H1 (cell line): ENCODE measurements around the gene PYGB. TPM values are rescaled to one million over a fixed set of nuclear protein-coding genes. Genes with fewer than 3 reads are reported as not detected.

Experiments
- CTCF ChIA-PET: fragments of 300-600 bp; sonication (Branson Sonifier 250); formaldehyde crosslinking; loops from one replicate; lab custom pipeline; 2021; ENCODE audit not compliant: partially characterized antibody; lab: Charles Lee
- POLR2A ChIA-PET: fragments of 300-600 bp; sonication (Branson Sonifier 250); formaldehyde crosslinking; loops from one replicate; lab custom pipeline; 2021; ENCODE audit warnings: inconsistent platforms; ENCODE audit not compliant: partially characterized antibody; lab: Charles Lee
- DNase-seq, 2 experiments: peaks; one replicate each; pipeline versions ENCODE4 v3.0.0 to v3.0.0-alpha.2; 2010 to 2022; ENCODE audit warnings: low spot score in 2 of 2, low read depth in 1 of 2, mixed read lengths in 1 of 2
- FAIRE-seq: peaks from 2 replicates; lab custom pipeline; 2011; peaks lifted over from hg19 to GRCh38; lab: Jason Lieb, UNC
- H2AFZ ChIP-seq: 2 replicates; pipeline ENCODE4 v1.8.1; 2012; ENCODE audit warnings: low read length, inconsistent platforms
- H2AK5ac ChIP-seq: 2 replicates; pipeline ENCODE4 v1.6.1; 2013; ENCODE audit warnings: low read depth, low read length
- H2BK120ac ChIP-seq: replicated peaks from 2 replicates; pipeline ENCODE3; 2013; ENCODE audit warnings: low read depth, low read length, inconsistent platforms
- H2BK12ac ChIP-seq: 2 replicates; pipeline ENCODE4 v1.6.1; 2013; ENCODE audit warnings: low read depth, low read length
- H2BK15ac ChIP-seq: 2 replicates; pipeline ENCODE4 v1.6.1; 2013; ENCODE audit warnings: low read length
- H2BK20ac ChIP-seq: 2 replicates; pipeline ENCODE4 v1.6.1; 2013; ENCODE audit warnings: low read length
- H2BK5ac ChIP-seq: 2 replicates; pipeline ENCODE4 v1.6.1; 2013; ENCODE audit warnings: low read depth, low read length
- H3K14ac ChIP-seq: 2 replicates; pipeline ENCODE4 v1.6.1; 2013; ENCODE audit warnings: inconsistent platforms; ENCODE audit not compliant: insufficient read length
- H3K18ac ChIP-seq: 2 replicates; pipeline ENCODE4 v1.6.1; 2013; ENCODE audit warnings: low read length; ENCODE audit errors: extremely low read depth
- H3K23ac ChIP-seq: 2 replicates; pipeline ENCODE4 v1.6.1; 2013; ENCODE audit warnings: inconsistent platforms; ENCODE audit not compliant: insufficient read length
- H3K23me2 ChIP-seq: 2 replicates; pipeline ENCODE4 v1.6.1; 2013; ENCODE audit warnings: low read depth, low read length
- H3K27ac ChIP-seq: 2 replicates; pipeline ENCODE4 v1.6.1; 2011; ENCODE audit warnings: low read depth, low read length, inconsistent platforms
- H3K27me3 ChIP-seq, 4 experiments: replicated peaks in 1 of 4; 1 replicate in 1 of 4; 2 replicates in 3 of 4; pipeline versions ENCODE4 v1.6.1 to v1.8.1; 2011 to 2013; ENCODE audit warnings: low read length in 3 of 4, mild to moderate bottlenecking in 3 of 4, inconsistent platforms in 2 of 4, mixed read lengths in 2 of 4, moderate library complexity in 1 of 4; ENCODE audit not compliant: control insufficient read depth in 3 of 4, insufficient read depth in 3 of 4; ENCODE audit errors: extremely low read depth in 1 of 4
- H3K36me3 ChIP-seq, 4 experiments: 2 replicates each; pipeline versions ENCODE4 v1.6.1 to v1.8.1; 2011 to 2013; ENCODE audit warnings: mild to moderate bottlenecking in 4 of 4, low read length in 3 of 4, moderate library complexity in 2 of 4, control low read depth in 1 of 4, inconsistent platforms in 1 of 4; ENCODE audit not compliant: insufficient read depth in 4 of 4, control insufficient read depth in 2 of 4
- H3K4ac ChIP-seq: replicated peaks from 2 replicates; pipeline ENCODE3; 2013; ENCODE audit warnings: low read length, low read depth, mixed read lengths, inconsistent platforms; ENCODE audit not compliant: insufficient read length
- H3K4me1 ChIP-seq, 4 experiments: replicated peaks in 1 of 4; 1 replicate in 1 of 4; 2 replicates in 3 of 4; pipeline versions ENCODE4 v1.6.1 to v1.8.1; 2011 to 2013; ENCODE audit warnings: low read length in 3 of 4, inconsistent platforms in 2 of 4, mixed read lengths in 1 of 4; ENCODE audit not compliant: insufficient read depth in 4 of 4, control insufficient read depth in 3 of 4
- H3K4me2 ChIP-seq, 2 experiments: 2 replicates each; pipeline versions ENCODE4 v1.6.1 to v1.8.1; 2011 to 2013; ENCODE audit warnings: low read depth in 2 of 2, low read length in 2 of 2, control low read depth in 1 of 2, inconsistent platforms in 1 of 2, mild to moderate bottlenecking in 1 of 2; ENCODE audit not compliant: insufficient read depth in 1 of 2
- H3K4me3 ChIP-seq, 4 experiments: fragments of 200-600, 300-600 bp in 1 of 4; sonication (generic), shearing (Covaris generic), sonication (Bioruptor Twin) in 1 of 4; 2 replicates each; pipeline versions ENCODE4 v1.5.1 to v1.8.1; 2011 to 2016; ENCODE audit warnings: low read length in 4 of 4, low read depth in 3 of 4, control low read depth in 2 of 4, inconsistent platforms in 2 of 4, mild to moderate bottlenecking in 2 of 4, mixed read lengths in 1 of 4, moderate library complexity in 1 of 4; ENCODE audit not compliant: insufficient read depth in 2 of 4; ENCODE audit errors: extremely low read depth in 1 of 4
- H3K56ac ChIP-seq: replicated peaks from 2 replicates; pipeline ENCODE3; 2013; ENCODE audit warnings: low read depth, mild to moderate bottlenecking, mixed read lengths, low read length, inconsistent platforms; ENCODE audit not compliant: insufficient read length
- H3K79me1 ChIP-seq: 2 replicates; pipeline ENCODE4 v1.6.1; 2013; ENCODE audit warnings: low read depth, low read length, control low read depth
- H3K79me2 ChIP-seq, 2 experiments: 2 replicates each; pipeline versions ENCODE4 v1.6.1 to v1.8.1; 2012 to 2013; ENCODE audit warnings: low read length in 2 of 2, mild to moderate bottlenecking in 2 of 2, inconsistent platforms in 1 of 2; ENCODE audit not compliant: insufficient read depth in 2 of 2, control insufficient read depth in 1 of 2
- H3K9ac ChIP-seq, 4 experiments: replicated peaks in 1 of 4; 1 replicate in 1 of 4; 2 replicates in 3 of 4; pipeline versions ENCODE4 v1.6.1 to v1.8.1; 2011 to 2013; ENCODE audit warnings: low read depth in 3 of 4, low read length in 3 of 4, control low read depth in 2 of 4, mild to moderate bottlenecking in 2 of 4, moderate library complexity in 2 of 4, inconsistent platforms in 1 of 4; ENCODE audit errors: extremely low read depth in 1 of 4
- H3K9me3 ChIP-seq, 2 experiments: 2 replicates each; pipeline versions ENCODE4 v1.6.1 to v1.8.1; 2012 to 2013; ENCODE audit warnings: mild to moderate bottlenecking in 2 of 2, moderate library complexity in 2 of 2, control low read depth in 1 of 2, inconsistent platforms in 1 of 2, low read depth in 1 of 2, low read length in 1 of 2, mixed read lengths in 1 of 2; ENCODE audit not compliant: insufficient read depth in 2 of 2
- H4K20me1 ChIP-seq, 2 experiments: replicated peaks in 1 of 2; 2 replicates each; pipeline versions ENCODE3 to v1.8.1; 2011 to 2013; ENCODE audit warnings: inconsistent platforms in 2 of 2, low read length in 2 of 2, mild to moderate bottlenecking in 1 of 2; ENCODE audit not compliant: insufficient read depth in 2 of 2, control insufficient read depth in 1 of 2
- H4K5ac ChIP-seq: 2 replicates; pipeline ENCODE4 v1.6.1; 2013; ENCODE audit warnings: low read length, low read depth, mixed read lengths, inconsistent platforms; ENCODE audit not compliant: insufficient read length
- H4K8ac ChIP-seq: 2 replicates; pipeline ENCODE4 v1.8.0; 2013; ENCODE audit warnings: mild to moderate bottlenecking, moderate library complexity, low read length, inconsistent platforms; ENCODE audit not compliant: insufficient read depth; ENCODE audit errors: extremely low read depth
- H4K91ac ChIP-seq: replicated peaks from 2 replicates; pipeline ENCODE3; 2013; ENCODE audit warnings: low read length, mixed read lengths, inconsistent platforms; ENCODE audit not compliant: insufficient read length
- CHD1 ChIP-seq: IDR thresholded peaks from 2 replicates; pipeline ENCODE4 v1.6.1; 2012; ENCODE audit warnings: low read depth, low read length, improper control_type of control experiment
- FOSL1 ChIP-seq: IDR thresholded peaks from 2 replicates; pipeline ENCODE4 v1.6.1; 2011; ENCODE audit warnings: mild to moderate bottlenecking, low read depth, low read length, moderate library complexity; ENCODE audit not compliant: insufficient read depth
- KDM1A ChIP-seq: fragments of 200-600, 300-600 bp; sonication (generic); IDR thresholded peaks from 2 replicates; pipeline ENCODE4 v1.7.1; 2016; ENCODE audit warnings: mild to moderate bottlenecking, low read length, borderline replicate concordance
- MAFK ChIP-seq: IDR thresholded peaks from 2 replicates; pipeline ENCODE4 v1.6.1; 2012; ENCODE audit warnings: low read depth, mild to moderate bottlenecking, improper control_type of control experiment, low read length
- POU5F1 ChIP-seq: IDR thresholded peaks from 2 replicates; pipeline ENCODE4 v1.6.1; 2011; ENCODE audit warnings: low read depth, mild to moderate bottlenecking, low read length, moderate library complexity
- RAD21 ChIP-seq, 2 experiments: IDR thresholded peaks in 1 of 2; conservative IDR thresholded peaks in 1 of 2; 2 replicates each; pipeline ENCODE4 v1.6.1; 2011; ENCODE audit warnings: low read depth in 2 of 2, low read length in 2 of 2, improper control_type of control experiment in 1 of 2, inconsistent platforms in 1 of 2, mild to moderate bottlenecking in 1 of 2, moderate library complexity in 1 of 2
- SAP30 ChIP-seq: fragments of 300-600 bp; sonication (generic); IDR thresholded peaks from 2 replicates; pipeline ENCODE4 v1.7.1; 2012; ENCODE audit warnings: low read length, moderate library complexity, mild to moderate bottlenecking, inconsistent platforms; ENCODE audit not compliant: insufficient read depth, insufficient replicate concordance
- SP2 ChIP-seq: IDR thresholded peaks from 2 replicates; pipeline ENCODE4 v1.6.1; 2012; ENCODE audit warnings: mild to moderate bottlenecking, low read length, inconsistent platforms
- ZNF274 ChIP-seq: IDR thresholded peaks from 2 replicates; pipeline ENCODE4 v1.7.0; 2012; ENCODE audit warnings: low read length, borderline replicate concordance; ENCODE audit errors: extremely low read depth
- WGBS, 2 experiments: shearing (Covaris generic) in 1 of 2; methylation state at CpG; one replicate each; pipeline versions ENCODE4 v1.1.6 to v1.1.7; 2013 to 2015; ENCODE audit warnings: low lambda C conversion rate in 2 of 2, mixed read lengths in 2 of 2, inconsistent platforms in 1 of 2, low coverage in 1 of 2, missing lambda C conversion rate in 1 of 2; ENCODE audit not compliant: insufficient replicate concordance in 2 of 2, insufficient coverage in 1 of 2, insufficient read length in 1 of 2; ENCODE audit errors: extremely low coverage in 1 of 2, missing lambda C conversion rate in 1 of 2; 5-methylcytosine and 5-hydroxymethylcytosine counted together
- polyA plus RNA-seq, 7 experiments: library from polyadenylated mRNA; depleted of rRNA in 3 of 7; stranded (reverse) in 5 of 7; unstranded in 2 of 7; fragments of >200 nt in 5 of 7; fragments of 200-250 nt in 2 of 7; gene quantifications; 1 replicate in 5 of 7; 2 replicates in 1 of 7; 4 replicates in 1 of 7; pipeline versions ENCODE4 v1.2.1 to v1.2.3, GENCODE V29; 2011 to 2013; ENCODE audit warnings: missing spikeins in 2 of 7, mixed read lengths in 2 of 7
- total RNA-seq: library from RNA; stranded (reverse); fragmentation: NEBNext Ultra II Directional; extraction: Animal tissue kit (Norgen Biotek cat#: 25700); gene quantifications from 2 replicates; pipeline ENCODE4 v1.2.1, GENCODE V29; 2021
- TF ChIP-seq, protein P1 (sequence below): IDR thresholded peaks from 2 replicates; pipeline ENCODE4 v1.6.1; 2012; ENCODE audit warnings: inconsistent platforms
- TF ChIP-seq, protein P2 (sequence below): IDR thresholded peaks from 2 replicates; pipeline ENCODE4 v1.6.1; 2012; ENCODE audit warnings: inconsistent platforms

PYGB gene
- total and polyA plus RNA-seq, 2 of the 8 experiments (the other 6 are each of a cell fraction or from before 2014, with no cell fraction given), result 26.6 to 56.0 TPM

DNA sequence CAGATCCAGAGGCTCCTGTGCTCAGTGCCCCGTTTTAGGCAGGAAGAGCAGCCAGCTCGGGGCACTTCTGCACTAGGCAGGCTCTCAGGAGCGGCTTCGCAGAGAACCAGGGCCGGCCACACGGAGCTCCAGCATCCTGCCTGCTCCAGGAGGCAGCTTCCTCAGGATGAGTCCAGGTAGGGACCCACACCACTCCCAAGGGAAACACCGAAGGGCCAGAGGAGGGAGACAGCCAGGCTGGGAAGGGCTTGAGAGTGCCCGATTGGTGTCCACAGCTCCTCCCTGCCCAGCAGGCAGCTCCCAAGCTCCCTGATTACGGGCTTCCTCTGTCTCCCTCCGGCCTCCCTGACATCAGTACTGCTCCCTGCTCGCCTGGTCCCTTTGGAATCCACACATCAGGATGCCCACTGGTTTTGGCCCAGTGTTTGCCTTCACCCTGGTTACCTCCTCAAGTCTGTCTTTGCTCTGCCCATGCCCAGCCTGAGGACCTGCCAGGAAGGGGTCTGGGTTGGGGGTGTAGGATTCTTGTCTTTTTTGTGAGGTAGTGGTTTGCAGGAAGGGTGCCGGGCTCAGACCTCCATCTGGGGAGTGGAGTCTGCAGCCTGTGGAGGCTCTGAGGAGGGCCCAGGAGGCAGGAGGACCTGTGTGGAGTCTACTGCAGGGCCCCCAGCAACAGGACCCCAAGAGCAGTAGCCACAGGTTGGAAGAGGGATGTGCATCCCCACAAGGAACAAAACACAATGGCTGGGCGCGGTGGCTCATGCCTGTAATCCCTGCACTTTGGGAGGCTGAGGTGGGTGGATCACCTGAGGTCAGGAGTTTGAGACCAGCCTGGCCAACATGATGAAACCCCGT, 11.2 kb upstream of the PYGB start:
- no peak for FAIRE-seq
- no peak for TF ChIP-seq MAFK
- no peak for TF ChIP-seq RAD21 (IDR thresholded peaks at IDR 0.05 in 1 of 2, conservative IDR thresholded peaks at IDR 0.05 in 1 of 2; ENCODE audit: low read depth in 2 of 2, low read length in 2 of 2)
- no peak for TF ChIP-seq CHD1
- TF ChIP-seq, protein P1, sequence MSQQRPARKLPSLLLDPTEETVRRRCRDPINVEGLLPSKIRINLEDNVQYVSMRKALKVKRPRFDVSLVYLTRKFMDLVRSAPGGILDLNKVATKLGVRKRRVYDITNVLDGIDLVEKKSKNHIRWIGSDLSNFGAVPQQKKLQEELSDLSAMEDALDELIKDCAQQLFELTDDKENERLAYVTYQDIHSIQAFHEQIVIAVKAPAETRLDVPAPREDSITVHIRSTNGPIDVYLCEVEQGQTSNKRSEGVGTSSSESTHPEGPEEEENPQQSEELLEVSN, result no peak
- TF ChIP-seq SAP30, result no peak
- TF ChIP-seq SP2, result no peak
- no peak for TF ChIP-seq FOSL1
- TF ChIP-seq POU5F1, result no peak
- TF ChIP-seq, protein P2, sequence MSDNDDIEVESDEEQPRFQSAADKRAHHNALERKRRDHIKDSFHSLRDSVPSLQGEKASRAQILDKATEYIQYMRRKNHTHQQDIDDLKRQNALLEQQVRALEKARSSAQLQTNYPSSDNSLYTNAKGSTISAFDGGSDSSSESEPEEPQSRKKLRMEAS, result no peak
- no peak for TF ChIP-seq KDM1A
- TF ChIP-seq ZNF274, result no peak
- H2BK5ac ChIP-seq, result no peak overlapping the region
- H2AFZ ChIP-seq, result no peak overlapping the region
- no peaks in the 10 kb centered on the region for H3K79me1 ChIP-seq
- no peak overlapping the region for H3K4me2 ChIP-seq
- H3K27ac ChIP-seq, result no peak overlapping the region
- no peak overlapping the region for H3K14ac ChIP-seq
- H3K4me3 ChIP-seq, result no peak overlapping the region
- H2BK120ac ChIP-seq, result no peak overlapping the region
- ChIA-PET POLR2A (interaction anchor here (0.7 kb wide), 1 partner anchor 19 kb away, joined by 3 read pairs; no protein-coding TSS in a partner anchor), CTCF (interaction anchor here (1.3 to 1.5 kb wide), 3 partner anchors 9 to 13 kb away, joined by 3 to 6 read pairs (median 5); no protein-coding TSS in a partner anchor)
- H4K91ac ChIP-seq, result no peak overlapping the region
- H3K9ac ChIP-seq, result no peak overlapping the region
- H3K4ac ChIP-seq, result no peak overlapping the region
- H3K23me2 ChIP-seq, result no peaks in the 10 kb centered on the region
- H2BK15ac ChIP-seq, result no peak overlapping the region
- H3K18ac ChIP-seq, result no peak overlapping the region
- no peak for DNase-seq
- no peak overlapping the region for H2BK12ac ChIP-seq
- no peaks in the 10 kb centered on the region for H3K79me2 ChIP-seq
- no peak overlapping the region for H4K5ac ChIP-seq
- H2AK5ac ChIP-seq, result no peak overlapping the region
- no peaks in the 10 kb centered on the region for H3K4me1 ChIP-seq
- no peak overlapping the region for H3K56ac ChIP-seq
- H3K9me3 ChIP-seq, result no peaks in the 10 kb centered on the region
- no peak overlapping the region for H2BK20ac ChIP-seq
- H4K8ac ChIP-seq, result 0 out of 2 replicates have a peak overlapping the region, but pooled peaks have one; percentile 9
- H3K27me3 ChIP-seq, result no peaks in the 10 kb centered on the region
- WGBS, 2 experiments, result 94% methylated on average over 15 of the region's 15 CpGs; no CpG with 5 or more reads in 1 of the 2 experiments
- no peaks in the 10 kb centered on the region for H4K20me1 ChIP-seq
- no peak overlapping the region for H3K23ac ChIP-seq
- no peaks in the 10 kb centered on the region for H3K36me3 ChIP-seq
